Subcutaneous abdominal adipose tissue (tissue), 5 donors: ENCODE measurements around the gene TPGS1.

Experiments
- H3K27ac ChIP-seq: one replicate; pipeline ENCODE4 v1.7.0; 2013; ENCODE audit warnings: low read depth, mild to moderate bottlenecking, inconsistent platforms, low read length, moderate library complexity
- H3K27me3 ChIP-seq, 5 donors: one replicate each; pipeline ENCODE4 v1.7.0; 2013; ENCODE audit warnings: low read length in 5 of 5, inconsistent platforms in 1 of 5; ENCODE audit not compliant: control insufficient read depth in 5 of 5, insufficient read depth in 4 of 5
- H3K36me3 ChIP-seq, 5 donors: one replicate each; pipeline ENCODE4 v1.7.0; 2013; ENCODE audit warnings: low read length in 5 of 5; ENCODE audit not compliant: control insufficient read depth in 5 of 5, insufficient read depth in 5 of 5
- H3K4me1 ChIP-seq, 5 donors: one replicate each; pipeline ENCODE4 v1.7.0; 2013; ENCODE audit warnings: low read length in 5 of 5, mild to moderate bottlenecking in 3 of 5, moderate library complexity in 1 of 5; ENCODE audit not compliant: control insufficient read depth in 5 of 5, insufficient read depth in 5 of 5
- H3K4me3 ChIP-seq, 5 donors: one replicate each; pipeline ENCODE4 v1.7.0; 2013; ENCODE audit warnings: low read length in 5 of 5, low read depth in 1 of 5
- H3K9ac ChIP-seq, 5 donors: one replicate each; pipeline ENCODE4 v1.7.0; 2013; ENCODE audit warnings: low read length in 5 of 5, mild to moderate bottlenecking in 4 of 5, moderate library complexity in 3 of 5
- H3K9me3 ChIP-seq, 5 donors: one replicate each; pipeline ENCODE4 v1.7.0; 2013; ENCODE audit warnings: low read length in 5 of 5; ENCODE audit not compliant: control insufficient read depth in 5 of 5
- donor health status: healthy.
- donor health status: healthy.
- donor health status: healthy.
- donor health status: healthy.
- donor health status: healthy.

Gene TPGS1

DNA sequence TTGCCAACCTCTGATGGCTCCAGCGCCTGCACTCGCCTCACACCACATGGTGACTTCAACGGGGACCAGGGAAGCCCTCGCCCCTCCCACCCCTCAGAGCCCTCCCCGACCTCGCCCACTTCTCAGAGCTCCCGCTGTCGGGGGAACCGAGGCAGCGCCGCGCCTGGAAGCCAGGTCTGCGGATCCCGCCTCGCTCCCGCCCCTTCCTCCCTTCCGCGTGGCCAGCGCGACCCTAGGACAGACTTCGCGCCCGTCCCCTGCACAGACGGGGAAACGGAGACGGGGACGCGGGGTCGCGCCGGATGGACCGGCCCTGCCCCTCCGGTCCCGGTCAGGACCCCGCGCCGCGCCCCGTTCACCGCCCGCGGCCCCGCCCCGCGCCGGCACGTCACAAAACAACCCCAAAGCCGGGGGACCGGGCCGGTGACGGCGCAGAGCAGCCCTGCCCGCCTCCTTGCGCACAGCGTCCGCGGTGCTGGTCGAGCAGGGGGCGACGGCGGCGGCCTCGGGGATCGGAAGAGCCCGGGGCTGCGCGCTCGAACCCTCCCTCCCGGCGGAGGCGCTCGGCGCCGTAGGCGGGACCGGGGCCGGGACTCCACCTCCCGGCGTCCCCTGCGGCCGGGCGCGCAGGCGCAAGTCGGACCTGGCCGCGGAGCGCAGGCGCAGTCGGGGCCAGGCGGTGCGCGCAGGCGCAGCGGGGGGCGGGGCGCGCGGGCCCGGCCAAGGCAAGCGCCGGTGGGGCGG, 23.9 kb downstream of the TPGS1 start:
- Histone ChIP-seq H3K4me1 (peaks cover 8 to 45% (median 33%) of the 10 kb centered on the region in 5 donors), H3K9me3 (no peaks in the 10 kb centered on the region), H3K9ac (peak overlapping the region in 4 of 5 donors; percentile 59 to 77 (median 74)), H3K4me3 (peak overlapping the region in 4 of 5 donors; percentile 76 to 88 (median 82)), H3K36me3 (peaks cover 0 to 13% (median 12%) of the 10 kb centered on the region in 5 donors), H3K27ac (peak overlapping the region; percentile 76), H3K27me3 (peaks cover 0 to 6% (median 0%) of the 10 kb centered on the region in 5 donors)

- H3K36me3 ChIP-seq: peaks cover 0 to 21% (median 20%) of the 10 kb centered on the region in 5 donors
- no peaks in the 10 kb centered on the region for H3K27me3 ChIP-seq
- no peaks in the 10 kb centered on the region for H3K9me3 ChIP-seq
- H3K4me1 ChIP-seq: peaks cover 8 to 45% (median 33%) of the 10 kb centered on the region in 5 donors
- H3K27ac ChIP-seq: peak within 1 kb of the TSS; percentile 88
- peak within 1 kb of the TSS; percentile 84 to 96 (median 88) for H3K9ac ChIP-seq
- peak within 1 kb of the TSS; percentile 63 to 91 (median 79) for H3K4me3 ChIP-seq
Observed at GRCh38 chr19:531753-532560, 24.7 kb downstream of the TPGS1 start, which contains the start of gene CDC34. CDC34 (plus strand) TSS chr19:531760; CDS start chr19:531932, 172 bp downstream.

GRCh38 chr19:532561-533363, 25.5 kb downstream of the TPGS1 start:
- Histone ChIP-seq H3K9me3 (no peaks in the 10 kb centered on the region), H3K36me3 (peaks cover 0 to 25% (median 25%) of the 10 kb centered on the region in 5 donors), H3K27me3 (no peaks in the 10 kb centered on the region), H3K4me3 (peak overlapping the region; percentile 76 to 91 (median 79)), H3K27ac (peak overlapping the region; percentile 88), H3K4me1 (peaks cover 8 to 45% (median 33%) of the 10 kb centered on the region in 5 donors), H3K9ac (peak overlapping the region; percentile 84 to 96 (median 88))

DNA sequence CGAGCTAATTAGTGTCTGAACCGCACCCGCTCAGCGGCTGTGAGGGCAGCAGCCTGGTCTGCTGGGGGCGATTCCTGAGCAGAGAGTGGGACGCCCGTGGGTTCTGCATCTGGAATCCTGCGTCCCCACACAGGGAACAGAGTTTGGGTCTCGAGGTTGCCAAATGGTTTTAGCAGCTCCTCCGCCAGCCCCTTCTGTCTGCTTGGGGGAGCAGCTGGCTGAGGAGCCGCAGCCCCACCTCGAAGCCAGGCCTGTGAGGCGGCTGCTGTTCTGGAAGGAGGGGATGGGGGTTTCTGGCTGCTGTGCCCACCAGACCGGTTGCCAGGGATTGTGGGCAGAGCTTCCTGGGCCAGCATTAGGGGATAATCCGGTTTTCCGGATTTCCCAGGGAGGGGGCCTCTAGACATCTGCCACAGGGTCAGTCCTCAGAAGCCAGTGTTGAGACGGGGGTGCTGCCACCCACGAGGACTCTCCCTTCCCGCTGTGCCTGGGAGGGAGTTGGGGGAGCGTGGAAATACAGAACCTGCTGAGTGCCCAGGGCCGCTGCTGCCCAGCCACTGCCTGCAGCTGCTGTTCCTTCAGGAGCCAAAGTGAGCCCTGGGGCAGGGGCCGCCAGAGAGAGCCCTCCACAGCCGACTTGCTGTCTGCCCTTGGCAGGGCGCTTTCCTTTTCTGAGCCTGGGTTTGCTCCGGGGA, 26.2 kb downstream of the TPGS1 start:
- Histone ChIP-seq H3K4me1 (peaks cover 8 to 45% (median 33%) of the 10 kb centered on the region in 5 donors), H3K9me3 (no peaks in the 10 kb centered on the region), H3K4me3 (peak overlapping the region; percentile 76 to 91 (median 79)), H3K27me3 (no peaks in the 10 kb centered on the region), H3K9ac (peak overlapping the region; percentile 84 to 96 (median 88)), H3K36me3 (peaks cover 0 to 33% (median 32%) of the 10 kb centered on the region in 5 donors), H3K27ac (peak overlapping the region; percentile 88)

GRCh38 chr19:534088-534487, 26.8 kb downstream of the TPGS1 start:
- Histone ChIP-seq H3K9ac (peak overlapping the region; percentile 84 to 96 (median 88)), H3K4me3 (peak overlapping the region in 4 of 5 donors; percentile 76 to 91 (median 82)), H3K27ac (peak overlapping the region; percentile 88), H3K9me3 (no peaks in the 10 kb centered on the region), H3K4me1 (peaks cover 8 to 45% (median 33%) of the 10 kb centered on the region in 5 donors), H3K36me3 (peaks cover 0 to 38% (median 38%) of the 10 kb centered on the region in 5 donors), H3K27me3 (no peaks in the 10 kb centered on the region)

DNA sequence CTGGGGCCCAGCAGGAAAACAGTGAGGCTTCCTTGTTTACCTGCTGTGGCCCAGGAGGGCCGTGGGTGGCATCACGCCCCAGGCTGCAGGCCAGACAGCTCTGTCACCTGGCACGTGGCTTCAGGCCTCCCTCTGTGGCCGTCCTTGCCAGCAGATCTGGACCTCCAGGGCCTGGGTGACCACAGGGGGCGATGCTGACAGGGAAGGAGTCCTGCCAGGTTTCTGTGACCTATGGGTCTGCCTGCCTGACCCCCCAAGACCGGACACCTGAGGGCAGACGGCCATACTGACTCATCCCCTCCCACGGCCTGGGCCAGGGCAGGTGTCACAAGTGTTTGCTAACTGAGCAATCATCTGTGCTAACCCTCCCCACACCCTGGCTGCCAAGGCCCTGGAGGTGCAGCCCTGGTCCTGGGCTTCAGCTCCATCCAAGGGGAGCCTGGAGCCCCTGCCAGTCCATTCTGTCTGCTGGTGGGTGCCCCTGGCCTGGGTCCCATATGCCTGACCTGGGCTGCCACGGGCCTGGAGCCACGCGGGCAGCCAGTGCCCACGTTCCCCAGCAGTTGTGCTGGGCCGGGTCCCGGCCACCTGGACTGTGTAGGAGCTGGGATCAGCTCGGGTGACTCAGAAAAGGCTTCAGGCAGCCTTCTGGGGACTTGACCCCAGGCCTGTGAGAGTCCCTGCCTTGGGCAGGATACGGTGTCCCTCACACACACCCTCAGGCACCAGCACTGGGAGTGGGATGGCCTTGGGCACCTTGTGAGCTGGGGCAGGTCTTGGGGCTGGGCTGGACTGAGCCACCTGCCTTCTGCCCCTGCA, 27.9 kb downstream of the TPGS1 start:
- Histone ChIP-seq H3K27ac (no peak overlapping the region), H3K4me1 (peaks cover 8 to 45% (median 33%) of the 10 kb centered on the region in 5 donors), H3K36me3 (peaks cover 0 to 45% (median 44%) of the 10 kb centered on the region in 5 donors), H3K9ac (peak overlapping the region in 2 of 5 donors; percentile 41 to 59), H3K9me3 (no peaks in the 10 kb centered on the region), H3K4me3 (no peak overlapping the region), H3K27me3 (no peaks in the 10 kb centered on the region)

GRCh38 chr19:536031-536880, 29.0 kb downstream of the TPGS1 start:
- no peaks in the 10 kb centered on the region for H3K9me3 ChIP-seq
- H3K27me3 ChIP-seq: no peaks in the 10 kb centered on the region
- H3K9ac ChIP-seq: no peak overlapping the region
- peaks cover 0 to 52% (median 49%) of the 10 kb centered on the region in 5 donors for H3K36me3 ChIP-seq
- H3K4me3 ChIP-seq: no peak overlapping the region
- H3K4me1 ChIP-seq: peaks cover 8 to 37% (median 26%) of the 10 kb centered on the region in 5 donors
- H3K27ac ChIP-seq: no peak overlapping the region

DNA sequence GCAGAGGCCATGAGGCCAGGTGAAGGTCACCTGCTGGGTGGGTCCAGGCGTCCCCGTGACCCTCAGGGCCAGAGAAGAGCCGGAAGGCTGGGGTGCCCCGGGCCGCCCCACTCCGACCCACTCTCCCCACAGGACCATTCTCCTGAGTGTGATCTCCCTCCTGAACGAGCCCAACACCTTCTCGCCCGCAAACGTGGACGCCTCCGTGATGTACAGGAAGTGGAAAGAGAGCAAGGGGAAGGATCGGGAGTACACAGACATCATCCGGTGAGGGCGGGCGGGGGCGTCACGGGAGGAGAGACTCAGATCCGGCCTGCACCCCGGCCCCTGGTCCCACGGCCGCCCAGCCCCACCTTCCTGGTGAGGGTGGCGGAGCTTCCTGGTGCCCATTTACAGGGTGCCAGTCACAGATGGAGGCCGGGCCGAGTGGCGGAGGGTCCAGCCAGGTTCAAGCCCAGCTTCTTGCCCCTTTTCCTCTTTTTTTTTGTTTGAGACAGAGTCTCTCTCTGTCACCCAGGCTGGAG, 29.6 kb downstream of the TPGS1 start:
- peaks cover 0 to 58% (median 56%) of the 10 kb centered on the region in 5 donors for H3K36me3 ChIP-seq
- no peaks in the 10 kb centered on the region for H3K9me3 ChIP-seq
- H3K4me3 ChIP-seq: no peak overlapping the region
- H3K27ac ChIP-seq: no peak overlapping the region
- no peaks in the 10 kb centered on the region for H3K27me3 ChIP-seq
- H3K9ac ChIP-seq: no peak overlapping the region
- H3K4me1 ChIP-seq: peaks cover 8 to 36% (median 26%) of the 10 kb centered on the region in 5 donors
